ENCODE data around the gene CPT1C. TPM values are rescaled to one million over a fixed set of nuclear protein-coding genes. Genes with fewer than 3 reads are reported as not detected.

Gene CPT1C
- total and polyA plus RNA-seq, 2 of the 4 experiments (the other 2 are of a cell fraction) = 14.2 to 56.1 TPM

GRCh38 chr19:49701271-49701786 is 10.4 kb downstream of the CPT1C start:
- H3K9me1 ChIP-seq (ENCODE audit: insufficient read depth, low read length) = 0 out of 2 replicates have a peak, but pooled peaks cover 3% of the 10 kb centered on the region
- no peak overlapping the region for H4K8ac ChIP-seq (ENCODE audit: low read depth in 2 of 2, low read length in 2 of 2)
- H3K27me3 ChIP-seq (ENCODE audit: control insufficient read depth, insufficient read depth, low read length) = no peaks in the 10 kb centered on the region
- no peak overlapping the region for H4K5ac ChIP-seq (ENCODE audit: low read depth, low read length)
- H3K9me3 ChIP-seq (ENCODE audit: control insufficient read depth, insufficient read depth, low read length) = no peaks in the 10 kb centered on the region
- no peak for ATAC-seq (ENCODE audit: low read depth)
- H4K91ac ChIP-seq (ENCODE audit: insufficient read depth, low read depth, low read length) = no peak overlapping the region
- WGBS, 2 experiments (ENCODE audit: extremely low coverage in 2 of 2, insufficient read length in 1 of 2) = 66% methylated on average over 21 of the region's 40 CpGs; no CpG with 5 or more reads in 1 of the 2 experiments
- H3K9ac ChIP-seq (ENCODE audit: low read depth, low read length) = no peak overlapping the region
- H3K27ac ChIP-seq (ENCODE audit: insufficient read depth, low read length) = no peak overlapping the region
- DNase-seq = no peak
- no peak for TF ChIP-seq BHLHE40 (IDR thresholded peaks at IDR 0.05; ENCODE audit: low read depth, low read length)
- no peak for TF ChIP-seq FOS (IDR thresholded peaks at IDR 0.05; ENCODE audit: low read depth, low read length)
- TF ChIP-seq SMC3 (IDR thresholded peaks at IDR 0.05; ENCODE audit: low read depth, low read length) = no peak
- no peak for TF ChIP-seq CTCF (conservative IDR thresholded peaks at IDR 0.05; ENCODE audit: low read depth, low read length)
- no peak for TF ChIP-seq CEBPB (IDR thresholded peaks at IDR 0.05; ENCODE audit: low read depth, low read length)
- TF ChIP-seq NFE2L2 (IDR thresholded peaks at IDR 0.05; ENCODE audit: low read depth, low read length) = no peak
- no peak for TF ChIP-seq RAD21 (IDR thresholded peaks at IDR 0.05; ENCODE audit: low read length)
- TF ChIP-seq MAZ (IDR thresholded peaks at IDR 0.05; ENCODE audit: borderline replicate concordance, low read depth, low read length) = no peak
- TF ChIP-seq POLR2A (IDR thresholded peaks at IDR 0.05; ENCODE audit: low read depth, low read length) = no peak
- no peak for TF ChIP-seq RCOR1 (IDR thresholded peaks at IDR 0.05; ENCODE audit: insufficient replicate concordance, low read length)
- no peak for TF ChIP-seq CHD1 (IDR thresholded peaks at IDR 0.05; ENCODE audit: low read depth, low read length)
- H3K56ac ChIP-seq (ENCODE audit: extremely low read depth, insufficient read depth, low read length) = no peak overlapping the region
- no peak overlapping the region for H3K4ac ChIP-seq (ENCODE audit: low read depth, low read length)
- no peaks in the 10 kb centered on the region for H3K79me1 ChIP-seq (ENCODE audit: low read depth in 1 of 2, low read length in 2 of 2)
- no peak overlapping the region for H3K4me2 ChIP-seq (ENCODE audit: low read depth, low read length)
- no peak overlapping the region for H2AK9ac ChIP-seq (replicated peaks; ENCODE audit: low read depth, low read length, poor library complexity)
- POLR2A ChIA-PET (ENCODE audit: unreplicated experiment) = no interaction called here
- no peak overlapping the region for H3K14ac ChIP-seq (replicated peaks; ENCODE audit: low read depth, low read length)
- H2BK5ac ChIP-seq (ENCODE audit: low read depth, low read length, poor library complexity, severe bottlenecking) = no peak overlapping the region
- H2AK5ac ChIP-seq (ENCODE audit: low read depth, low read length) = no peak overlapping the region
- intact Hi-C loops (cut with micrococcal nuclease) (no loop called here), in situ Hi-C loops (cut with MboI; ENCODE audit: low sequenced_read_pairs) (no loop called here), dilution Hi-C loops (cut with HindIII; ENCODE audit: low sequenced_read_pairs, unreplicated experiment) (no loop called here)
- H4K20me1 ChIP-seq (ENCODE audit: insufficient read depth, low read length) = no peaks in the 10 kb centered on the region
- BruUV-seq (replicated peaks) = no TSS peak
- no peak overlapping the region for H2AFZ ChIP-seq (replicated peaks; ENCODE audit: low read length, poor library complexity)
- H3K4me1 ChIP-seq (ENCODE audit: control insufficient read depth, insufficient read depth, low read length) = no peaks in the 10 kb centered on the region
- no peak overlapping the region for H2BK15ac ChIP-seq (ENCODE audit: low read depth, low read length)
- no peak overlapping the region for H2BK120ac ChIP-seq (ENCODE audit: low read depth, low read length)
- H2BK20ac ChIP-seq (ENCODE audit: low read depth, low read length) = no peak overlapping the region
- peaks cover 32% of the 10 kb centered on the region for H3K36me3 ChIP-seq (ENCODE audit: control insufficient read depth, insufficient read depth, low read length)
- CTCF ChIA-PET = no interaction called here
- no peak overlapping the region for H3K23ac ChIP-seq (ENCODE audit: low read depth, low read length)
- H3K4me3 ChIP-seq (ENCODE audit: insufficient read depth, low read depth, low read length) = no peak overlapping the region
- H3K18ac ChIP-seq (ENCODE audit: low read depth, low read length) = no peak overlapping the region
